ENCODE measurements around the gene TAS2R20. TPM values are rescaled to one million over a fixed set of nuclear protein-coding genes. Genes with fewer than 3 reads are reported as not detected.

TAS2R20 gene
- polyA plus RNA-seq, 1 of the 3 experiments (the other 2 are of a cell fraction) = 0.33 TPM

DNA sequence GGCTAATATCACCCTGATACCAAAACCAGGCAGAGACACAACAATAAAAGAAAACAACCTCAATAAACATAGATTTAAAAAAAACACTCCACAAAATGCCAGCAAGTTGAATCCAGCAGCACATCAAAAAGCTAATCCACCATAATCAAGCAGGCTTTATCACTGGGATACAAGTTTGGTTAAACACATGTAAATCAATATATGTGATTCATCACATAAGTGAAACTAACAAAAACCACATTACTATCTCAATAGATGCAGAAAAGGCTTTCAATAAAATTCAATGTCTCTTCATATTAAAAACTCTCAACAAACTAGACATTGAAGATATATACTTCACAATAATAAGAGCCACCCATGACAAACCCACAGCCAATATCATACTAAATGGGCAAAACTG is 42.0 kb downstream of the TAS2R20 start (continued):
- TF ChIP-seq, protein P1, sequence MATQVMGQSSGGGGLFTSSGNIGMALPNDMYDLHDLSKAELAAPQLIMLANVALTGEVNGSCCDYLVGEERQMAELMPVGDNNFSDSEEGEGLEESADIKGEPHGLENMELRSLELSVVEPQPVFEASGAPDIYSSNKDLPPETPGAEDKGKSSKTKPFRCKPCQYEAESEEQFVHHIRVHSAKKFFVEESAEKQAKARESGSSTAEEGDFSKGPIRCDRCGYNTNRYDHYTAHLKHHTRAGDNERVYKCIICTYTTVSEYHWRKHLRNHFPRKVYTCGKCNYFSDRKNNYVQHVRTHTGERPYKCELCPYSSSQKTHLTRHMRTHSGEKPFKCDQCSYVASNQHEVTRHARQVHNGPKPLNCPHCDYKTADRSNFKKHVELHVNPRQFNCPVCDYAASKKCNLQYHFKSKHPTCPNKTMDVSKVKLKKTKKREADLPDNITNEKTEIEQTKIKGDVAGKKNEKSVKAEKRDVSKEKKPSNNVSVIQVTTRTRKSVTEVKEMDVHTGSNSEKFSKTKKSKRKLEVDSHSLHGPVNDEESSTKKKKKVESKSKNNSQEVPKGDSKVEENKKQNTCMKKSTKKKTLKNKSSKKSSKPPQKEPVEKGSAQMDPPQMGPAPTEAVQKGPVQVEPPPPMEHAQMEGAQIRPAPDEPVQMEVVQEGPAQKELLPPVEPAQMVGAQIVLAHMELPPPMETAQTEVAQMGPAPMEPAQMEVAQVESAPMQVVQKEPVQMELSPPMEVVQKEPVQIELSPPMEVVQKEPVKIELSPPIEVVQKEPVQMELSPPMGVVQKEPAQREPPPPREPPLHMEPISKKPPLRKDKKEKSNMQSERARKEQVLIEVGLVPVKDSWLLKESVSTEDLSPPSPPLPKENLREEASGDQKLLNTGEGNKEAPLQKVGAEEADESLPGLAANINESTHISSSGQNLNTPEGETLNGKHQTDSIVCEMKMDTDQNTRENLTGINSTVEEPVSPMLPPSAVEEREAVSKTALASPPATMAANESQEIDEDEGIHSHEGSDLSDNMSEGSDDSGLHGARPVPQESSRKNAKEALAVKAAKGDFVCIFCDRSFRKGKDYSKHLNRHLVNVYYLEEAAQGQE (IDR thresholded peaks at IDR 0.05; ENCODE audit: low read depth, low read length) = no peak
- TF ChIP-seq FOXM1 (IDR thresholded peaks at IDR 0.05; ENCODE audit: low read depth) = no peak
- TF ChIP-seq RAD21 (IDR thresholded peaks at IDR 0.05; ENCODE audit: low read length) = no peak
- no peak for TF ChIP-seq TCF12 (IDR thresholded peaks at IDR 0.05)
- no peak for TF ChIP-seq MEF2A (IDR thresholded peaks at IDR 0.05; ENCODE audit: borderline replicate concordance, low read depth)
- no peak for TF ChIP-seq TEAD4 (IDR thresholded peaks at IDR 0.05; ENCODE audit: borderline replicate concordance, insufficient read depth)
- no peak for TF ChIP-seq RCOR1 (IDR thresholded peaks at IDR 0.05; ENCODE audit: low read length)
- TF ChIP-seq, protein P2, sequence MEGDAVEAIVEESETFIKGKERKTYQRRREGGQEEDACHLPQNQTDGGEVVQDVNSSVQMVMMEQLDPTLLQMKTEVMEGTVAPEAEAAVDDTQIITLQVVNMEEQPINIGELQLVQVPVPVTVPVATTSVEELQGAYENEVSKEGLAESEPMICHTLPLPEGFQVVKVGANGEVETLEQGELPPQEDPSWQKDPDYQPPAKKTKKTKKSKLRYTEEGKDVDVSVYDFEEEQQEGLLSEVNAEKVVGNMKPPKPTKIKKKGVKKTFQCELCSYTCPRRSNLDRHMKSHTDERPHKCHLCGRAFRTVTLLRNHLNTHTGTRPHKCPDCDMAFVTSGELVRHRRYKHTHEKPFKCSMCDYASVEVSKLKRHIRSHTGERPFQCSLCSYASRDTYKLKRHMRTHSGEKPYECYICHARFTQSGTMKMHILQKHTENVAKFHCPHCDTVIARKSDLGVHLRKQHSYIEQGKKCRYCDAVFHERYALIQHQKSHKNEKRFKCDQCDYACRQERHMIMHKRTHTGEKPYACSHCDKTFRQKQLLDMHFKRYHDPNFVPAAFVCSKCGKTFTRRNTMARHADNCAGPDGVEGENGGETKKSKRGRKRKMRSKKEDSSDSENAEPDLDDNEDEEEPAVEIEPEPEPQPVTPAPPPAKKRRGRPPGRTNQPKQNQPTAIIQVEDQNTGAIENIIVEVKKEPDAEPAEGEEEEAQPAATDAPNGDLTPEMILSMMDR (IDR thresholded peaks at IDR 0.05) = no peak
- no peak for TF ChIP-seq GABPA (IDR thresholded peaks at IDR 0.05; ENCODE audit: low read depth)
- no peak for TF ChIP-seq ELF1 (IDR thresholded peaks at IDR 0.05)

DNA sequence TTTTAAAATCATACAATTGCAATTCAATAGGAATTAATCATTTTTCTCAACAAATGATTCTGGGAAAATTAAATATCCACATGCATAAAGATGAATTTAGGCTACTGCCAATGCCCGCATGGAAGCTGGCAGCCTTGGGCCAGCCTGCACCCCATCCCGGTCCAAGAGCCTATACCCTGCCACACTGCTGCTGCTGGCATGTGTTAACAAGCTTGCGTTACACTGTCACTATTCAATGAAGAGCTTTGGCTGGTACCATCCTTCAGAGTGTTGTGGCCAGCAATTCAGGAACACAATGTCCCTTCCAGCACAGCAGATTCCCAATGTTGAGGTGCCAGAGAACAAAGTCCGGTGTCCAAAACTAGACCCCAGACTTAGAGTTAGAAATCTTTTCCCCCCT is 45.5 kb downstream of the TAS2R20 start:
- no peak overlapping the region for H3K27ac ChIP-seq (ENCODE audit: low read depth in 2 of 2, low read length in 1 of 2)
- H3K9me3 ChIP-seq = no peaks in the 10 kb centered on the region; the same call in 1 of the 2 replicates
- no peaks in the 10 kb centered on the region for H3K4me1 ChIP-seq (ENCODE audit: control insufficient read depth in 1 of 2, insufficient read depth in 2 of 2, low read depth in 1 of 2, low read length in 1 of 2)
- ChIA-PET POLR2A (no interaction called here), CTCF (interaction anchor here (1.0 kb wide), 1 partner anchor 247 kb away, joined by 3 read pairs; no protein-coding TSS in a partner anchor)
- H3K4me2 ChIP-seq = no peak overlapping the region
- DNase-seq = no peak
- no peak overlapping the region for H3K9ac ChIP-seq
- H4K20me1 ChIP-seq (ENCODE audit: insufficient read depth) = no peaks in the 10 kb centered on the region
- peaks cover 31% of the 10 kb centered on the region for H3K79me2 ChIP-seq (ENCODE audit: insufficient read depth)
- peaks cover 0 to 2% of the 10 kb centered on the region in 2 experiments for H3K36me3 ChIP-seq (replicated peaks in 1 of 2; ENCODE audit: control insufficient read depth in 1 of 2, insufficient read depth in 2 of 2, low read length in 1 of 2)
- no peaks in the 10 kb centered on the region for H3F3A ChIP-seq (replicated peaks; ENCODE audit: insufficient read depth)
- H3K4me3 ChIP-seq (ENCODE audit: low read depth in 2 of 2, low read length in 1 of 2) = no peak overlapping the region
- H2AFZ ChIP-seq (ENCODE audit: low read depth) = no peak overlapping the region
- 94% methylated on average over 2 of the region's 4 CpGs for WGBS (ENCODE audit: low lambda C conversion rate)
- no peaks in the 10 kb centered on the region for H3K27me3 ChIP-seq (ENCODE audit: insufficient read depth)
- H3K9me2 ChIP-seq = no peaks in the 10 kb centered on the region; the same call in 1 of the 2 replicates
- no peak for TF ChIP-seq GATA2 (CRISPR knock-in tag; IDR thresholded peaks at IDR 0.05)
- TF ChIP-seq, protein P2 (IDR thresholded peaks at IDR 0.05) = no peak
- no peak for TF ChIP-seq JUND (IDR thresholded peaks at IDR 0.05)
- TF ChIP-seq RXRA (IDR thresholded peaks at IDR 0.05; ENCODE audit: borderline replicate concordance, low read depth) = no peak
- TF ChIP-seq MEF2A (IDR thresholded peaks at IDR 0.05; ENCODE audit: borderline replicate concordance, low read depth) = no peak
- no peak for TF ChIP-seq SIN3A (IDR thresholded peaks at IDR 0.05; ENCODE audit: borderline replicate concordance, low read depth, low read length)
- no peak for TF ChIP-seq EP300 (IDR thresholded peaks at IDR 0.05; ENCODE audit: borderline replicate concordance in 1 of 2, low read depth in 1 of 2, low read length in 1 of 2)
- TF ChIP-seq CHD2 (IDR thresholded peaks at IDR 0.05; ENCODE audit: low read length, partially characterized antibody) = no peak
- TF ChIP-seq FOSL2 (IDR thresholded peaks at IDR 0.05; ENCODE audit: borderline replicate concordance, low read depth) = no peak
- TF ChIP-seq FOXM1 (IDR thresholded peaks at IDR 0.05; ENCODE audit: low read depth) = no peak
- TF ChIP-seq RFX5 (IDR thresholded peaks at IDR 0.05; ENCODE audit: low read length) = no peak
- no peak for TF ChIP-seq TAF1 (IDR thresholded peaks at IDR 0.05; ENCODE audit: borderline replicate concordance, low read depth, low read length)
